AG04450 (cell line): ENCODE results near the gene DNM2. TPM values are rescaled to one million over a fixed set of nuclear protein-coding genes. Genes with fewer than 3 reads are reported as not detected.
A peak's percentile ranks its signal among the peaks of the same experiment; 100 is the strongest.

Experiments used
- CTCF ChIA-PET: fragments of 300-600, 350-600 bp; formaldehyde crosslinking; extraction: SDS; loops from one replicate; lab custom pipeline; 2022; ENCODE audit warnings: antibody characterized with exemption, inconsistent platforms; lab: Charles Lee
- POLR2A ChIA-PET: fragments of 350-600 bp; formaldehyde crosslinking; extraction: SDS; loops from one replicate; lab custom pipeline; 2021; ENCODE audit warnings: antibody characterized with exemption, inconsistent platforms; lab: Yijun Ruan, JAX
- DNase-seq: peaks from one replicate; pipeline ENCODE4 v3.0.0-alpha.2; 2011; ENCODE audit warnings: low read depth, low spot score
- H3K27ac ChIP-seq: one replicate; pipeline ENCODE4 v1.5.1; 2012; ENCODE audit warnings: low read depth, low read length, control low read depth
- H3K27me3 ChIP-seq: one replicate; pipeline ENCODE4 v1.6.0; 2012; ENCODE audit warnings: low read length; ENCODE audit not compliant: control insufficient read depth, insufficient read depth
- H3K4me3 ChIP-seq: 2 replicates; pipeline ENCODE4 v1.5.1; 2011; ENCODE audit warnings: mild to moderate bottlenecking, low read depth, low read length, control low read depth
- H3K9me3 ChIP-seq: 2 replicates; pipeline ENCODE4 v1.5.1; 2012; ENCODE audit warnings: low read length; ENCODE audit not compliant: control insufficient read depth, insufficient read depth
- CTCF ChIP-seq: IDR thresholded peaks from 2 replicates; pipeline ENCODE4 v1.5.1; 2011; ENCODE audit warnings: low read depth, low read length, control low read depth, inconsistent platforms
- polyA plus RNA-seq: library from polyadenylated mRNA; depleted of rRNA; stranded (reverse); fragments of >200 nt; gene quantifications from 2 replicates; pipeline ENCODE4 v1.2.3, GENCODE V29; 2011

Gene DNM2
- polyA plus RNA-seq, 1 experiment: 36.9 TPM

- no peak overlapping the region for H3K27ac ChIP-seq
- H3K27me3 ChIP-seq: no peaks in the 10 kb centered on the region
- no peak overlapping the region for H3K4me3 ChIP-seq
- ChIA-PET POLR2A (interaction anchor here (0.7 kb wide), 1 partner anchor 23 kb away, joined by 8 read pairs; no protein-coding TSS in a partner anchor), CTCF (interaction anchor here (1.5 kb wide), 1 partner anchor 51 kb away, joined by 4 read pairs; the partner anchor contains the start of gene DNM2)
- no peak for TF ChIP-seq CTCF
- no peak for DNase-seq
- H3K9me3 ChIP-seq: no peaks in the 10 kb centered on the region
These were observed 51.1 kb downstream of the DNM2 start for GRCh38 chr19:10768936-10769335.

- H3K4me3 ChIP-seq: no peak overlapping the region
- no peak overlapping the region for H3K27ac ChIP-seq
- peak; percentile 33 for TF ChIP-seq CTCF
- H3K27me3 ChIP-seq: no peaks in the 10 kb centered on the region
- ChIA-PET POLR2A (interaction anchor here (0.7 to 1.0 kb wide), 2 partner anchors 22 to 51 kb away, joined by 3 to 8 read pairs; no protein-coding TSS in a partner anchor), CTCF (interaction anchor here (1.3 to 1.5 kb wide), 3 partner anchors 52 to 95 kb away, joined by 3 to 4 read pairs (median 4); partner anchors contain the start of gene DNM2)
- H3K9me3 ChIP-seq: no peaks in the 10 kb centered on the region
- DNase-seq: no peak
These were observed 51.9 kb downstream of the DNM2 start for GRCh38 chr19:10769533-10770491.

- Histone ChIP-seq H3K27ac (no peak overlapping the region), H3K4me3 (no peak overlapping the region), H3K9me3 (no peaks in the 10 kb centered on the region), H3K27me3 (no peaks in the 10 kb centered on the region)
- CTCF ChIA-PET: interaction anchor here (0.9 kb wide), 1 partner anchor 84 kb away, joined by 3 read pairs; no protein-coding TSS in a partner anchor
- POLR2A ChIA-PET: no interaction called here
- no peak for DNase-seq
- no peak for TF ChIP-seq CTCF
These were observed 56.1 kb downstream of the DNM2 start for GRCh38 chr19:10773969-10774368.

GRCh38 chr19:10774893-10775292 is 57.0 kb downstream of the DNM2 start:
- no peaks in the 10 kb centered on the region for H3K27me3 ChIP-seq
- no peak overlapping the region for H3K4me3 ChIP-seq
- H3K9me3 ChIP-seq: no peaks in the 10 kb centered on the region
- H3K27ac ChIP-seq: no peak overlapping the region
- no peak for DNase-seq
- TF ChIP-seq CTCF: no peak
- POLR2A ChIA-PET: no interaction called here
- CTCF ChIA-PET: interaction anchor here (1.4 kb wide), 1 partner anchor 90 kb away, joined by 3 read pairs; no protein-coding TSS in a partner anchor
